HG03108 (cell line): ENCODE results near the gene ENPP1.
"Not testable (repeated sequence)": the region's sequence is repeated elsewhere in the genome, so short reads cannot be mapped to it uniquely, and the experiment has no call there.

Experiments
- ATAC-seq: cut with Tn5 transposase; IDR thresholded peaks from one replicate; pipeline ENCODE4 v1.9.1; 2021; ENCODE audit warnings: moderate library complexity; ENCODE audit not compliant: unreplicated experiment

Gene ENPP1

DNA sequence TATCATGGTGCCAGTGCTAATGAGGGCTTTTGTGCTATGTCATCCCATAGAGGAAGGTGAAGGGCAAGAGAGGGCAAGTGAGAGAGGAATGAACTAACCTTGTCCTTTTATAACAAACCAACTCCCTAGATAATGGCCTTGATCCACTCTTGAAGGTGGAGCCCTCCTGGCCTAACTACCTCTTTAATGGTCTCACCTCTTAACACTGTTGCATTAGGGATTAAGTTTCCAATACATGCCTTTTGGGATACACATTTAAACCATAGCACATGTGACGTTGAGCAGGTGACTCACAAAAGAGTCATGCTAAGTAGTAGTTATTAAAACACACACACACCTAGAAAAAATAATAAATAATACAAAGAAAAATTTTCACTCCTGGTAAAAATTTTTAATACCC, 106.4 kb downstream of the ENPP1 start:
- ATAC-seq, result no peak

GRCh38 chr6:131914967-131915751, 107.3 kb downstream of the ENPP1 start:
- ATAC-seq, result no peak

DNA sequence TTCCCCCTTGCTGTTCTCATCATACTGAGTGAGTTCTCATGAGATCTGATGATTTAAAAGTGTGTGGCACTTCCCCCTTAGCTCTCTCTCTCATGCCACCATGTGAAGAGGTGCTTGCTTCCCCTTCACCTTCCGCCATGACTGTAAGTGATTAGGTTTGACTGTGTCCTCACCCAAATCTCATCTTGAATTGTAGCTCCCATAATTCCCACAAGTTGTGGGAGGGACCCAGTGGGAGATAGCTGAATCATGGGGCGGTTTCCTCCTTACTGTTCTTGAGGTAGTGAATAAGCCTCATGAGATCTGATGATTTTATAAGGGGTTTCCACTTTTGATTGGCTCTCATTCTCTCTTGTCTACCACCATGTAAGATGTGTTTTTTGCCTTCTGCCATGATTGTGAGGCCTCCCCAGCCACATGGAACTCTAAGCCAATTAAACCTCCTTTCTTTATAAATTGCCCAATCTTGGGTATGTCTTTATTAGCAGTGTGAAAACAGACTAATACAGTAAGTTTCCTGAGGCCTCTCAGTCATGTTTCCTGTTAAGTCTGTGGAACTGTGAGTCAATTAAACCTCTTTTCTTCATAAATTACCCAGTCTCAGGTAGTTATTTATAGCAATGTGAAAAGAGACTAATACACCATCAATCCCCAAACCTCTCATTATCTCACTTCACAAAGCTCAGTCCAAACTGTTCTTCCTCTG, 108.4 kb downstream of the ENPP1 start:
- not testable (repeated sequence) for ATAC-seq

GRCh38 chr6:131916847-131917246, 109.0 kb downstream of the ENPP1 start:
- ATAC-seq, result no peak

DNA sequence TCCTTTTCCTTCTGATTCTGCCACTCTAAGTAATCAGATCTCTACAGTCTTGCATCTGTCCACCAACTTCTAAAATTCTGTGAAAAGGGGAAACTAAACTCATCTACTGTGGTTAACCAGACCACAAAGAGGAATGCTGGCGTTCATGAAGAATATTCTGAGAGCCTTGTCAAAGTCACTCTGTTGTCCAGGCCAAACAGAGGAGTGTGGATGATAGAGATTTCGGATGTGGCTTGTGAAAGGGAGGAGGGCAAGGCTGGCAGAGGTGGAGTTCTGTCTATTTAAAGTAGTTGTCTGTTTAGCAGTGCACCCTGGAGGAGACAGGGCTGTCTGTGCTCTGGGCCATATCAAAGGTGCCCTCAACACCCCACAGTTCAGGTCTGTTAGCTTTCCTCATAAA, 109.5 kb downstream of the ENPP1 start:
- no peak for ATAC-seq

GRCh38 chr6:131917763-131918649, 110.2 kb downstream of the ENPP1 start:
- ATAC-seq, result no peak

DNA sequence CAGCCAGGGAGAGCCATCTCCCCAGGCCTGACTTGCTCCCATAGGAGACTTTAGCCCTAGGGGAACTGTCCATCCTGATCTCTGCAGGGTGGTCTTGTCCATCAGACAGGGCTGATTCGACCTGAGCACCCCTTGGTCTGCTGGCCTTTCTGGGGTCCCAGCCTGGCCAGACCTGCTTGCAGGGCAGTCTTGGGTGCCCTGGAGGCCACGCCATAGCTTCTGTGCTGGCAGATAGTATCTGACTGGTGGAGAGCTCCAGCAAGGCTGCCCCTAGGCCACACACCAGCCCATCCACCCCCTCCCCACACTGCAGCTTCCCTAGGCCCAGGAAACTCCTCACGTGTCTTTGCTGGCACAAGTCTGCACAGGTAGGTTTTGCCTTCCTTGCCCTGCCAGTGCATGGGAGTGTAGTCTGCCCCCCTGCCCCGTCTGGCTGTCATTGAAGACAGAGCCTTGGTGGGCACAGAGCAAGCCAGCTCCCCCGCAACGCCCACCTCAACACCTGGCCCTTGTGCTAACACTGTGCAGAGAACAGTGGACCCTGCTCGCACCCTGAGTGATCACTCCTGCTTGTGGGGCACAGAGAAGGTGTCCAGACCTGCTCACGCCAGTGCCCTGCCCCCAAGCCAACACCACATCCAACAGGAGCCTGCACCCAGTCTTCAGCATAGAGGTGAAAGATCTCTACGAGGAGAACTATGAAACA, 111.0 kb downstream of the ENPP1 start:
- no peak for ATAC-seq

DNA sequence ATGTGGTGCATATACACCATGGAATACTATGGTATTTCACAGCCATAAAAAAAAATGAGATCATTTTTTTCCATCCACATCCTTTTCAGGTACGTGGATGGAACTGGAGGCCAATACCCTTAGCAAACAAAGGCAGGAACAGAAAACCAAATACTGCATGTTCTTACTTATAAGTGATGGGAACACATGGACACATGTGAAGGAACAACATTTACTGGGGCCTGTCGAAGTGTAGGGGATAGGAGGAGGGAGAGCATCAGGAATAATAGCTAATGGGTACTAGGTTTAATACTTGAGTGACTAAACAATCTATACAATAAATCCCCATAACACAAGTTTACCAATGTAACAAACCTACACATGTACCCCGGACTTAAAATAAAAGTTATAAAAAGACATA, 112.8 kb downstream of the ENPP1 start:
- ATAC-seq, result no peak

DNA sequence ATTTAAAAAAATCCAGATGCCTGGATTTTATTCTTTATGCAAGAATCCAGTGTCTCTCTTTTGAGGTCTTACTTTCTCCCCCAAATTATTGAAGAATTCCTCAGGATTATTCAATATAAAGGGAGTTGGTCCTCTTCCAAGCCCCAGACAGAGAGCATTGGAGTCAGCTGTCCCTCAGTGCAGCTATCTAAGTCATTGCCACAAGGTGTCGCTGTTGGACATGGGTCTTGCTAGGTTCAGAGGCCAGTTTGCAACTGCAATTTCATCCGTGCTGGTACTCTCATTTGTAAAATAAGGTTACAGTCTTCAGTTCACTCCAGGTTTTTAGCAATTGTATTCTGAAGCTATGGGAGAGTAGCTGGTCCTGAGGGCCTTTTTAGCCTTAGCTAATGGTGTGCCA, 115.5 kb downstream of the ENPP1 start:
- ATAC-seq, result no peak

DNA sequence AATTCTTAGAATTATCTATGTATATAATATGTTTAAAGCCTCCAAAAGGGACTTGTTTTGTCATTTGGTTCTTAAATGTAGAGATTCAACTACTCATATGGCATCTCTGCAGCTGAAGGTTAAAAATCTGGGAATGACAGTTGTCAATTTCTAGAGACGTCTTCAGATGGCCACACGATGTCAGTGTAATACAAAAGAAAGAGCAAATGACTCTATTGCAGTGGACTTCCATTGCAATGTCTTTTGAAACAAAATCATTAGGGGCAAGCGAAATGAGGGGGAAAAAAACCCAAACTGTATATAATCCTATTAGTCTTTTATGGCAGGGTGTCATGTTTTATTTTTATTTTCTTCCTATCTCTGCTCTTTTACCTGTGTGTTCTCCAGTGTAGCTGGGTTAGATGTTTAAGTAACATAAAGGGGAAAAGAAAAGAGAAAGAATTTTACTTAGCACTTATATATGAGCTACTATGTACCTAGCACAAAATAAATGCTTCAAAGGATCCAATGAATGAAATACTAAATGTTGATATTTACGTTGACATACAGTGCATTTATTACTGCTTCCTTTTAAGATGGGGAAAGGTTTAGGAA, 117.2 kb downstream of the ENPP1 start:
- no peak for ATAC-seq

GRCh38 chr6:131929264-131929663, 121.4 kb downstream of the ENPP1 start:
- ATAC-seq, result no peak

- ATAC-seq, result no peak
Observed at GRCh38 chr6:131929976-131930375, 122.2 kb downstream of the ENPP1 start.

GRCh38 chr6:131931063-131931750, 123.4 kb downstream of the ENPP1 start:
- ATAC-seq, result no peak

DNA sequence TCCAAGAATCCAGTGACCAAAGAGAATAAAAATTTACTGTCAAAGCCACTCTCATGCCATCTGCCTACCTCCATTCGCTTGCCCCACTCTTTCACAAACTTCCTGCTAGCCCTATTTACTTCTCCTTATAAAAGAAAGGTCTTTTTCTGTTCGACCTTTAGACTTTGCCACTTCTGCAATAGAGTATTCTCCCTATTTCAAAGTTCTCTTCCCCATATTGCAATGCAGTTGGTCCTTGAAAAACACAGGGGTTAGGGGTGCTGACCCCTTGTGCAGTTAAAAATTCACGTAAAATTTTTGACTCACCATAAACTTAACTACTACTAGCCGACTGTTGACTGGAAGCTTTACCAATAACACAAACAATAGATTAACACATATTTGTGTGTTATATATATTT, 128.3 kb downstream of the ENPP1 start:
- ATAC-seq, result no peak

DNA sequence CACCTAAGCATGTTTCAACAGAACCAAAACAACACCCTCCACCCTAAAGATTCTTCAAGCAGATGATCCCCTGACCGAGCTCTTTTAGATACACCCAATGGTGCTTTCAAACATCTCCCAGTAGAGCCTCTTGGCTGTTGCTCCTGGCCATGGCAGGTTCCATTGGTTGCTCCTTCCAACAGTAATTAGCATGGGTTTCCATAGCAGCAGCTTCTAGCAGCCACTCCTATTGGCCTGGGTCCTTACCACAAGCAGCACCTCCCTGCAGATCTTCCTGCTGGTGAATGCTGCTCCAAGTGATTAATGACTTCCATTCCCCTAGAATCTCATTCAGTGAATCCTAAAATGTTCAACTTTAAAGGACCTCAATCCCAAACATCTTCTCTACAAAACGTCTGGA, 129.4 kb downstream of the ENPP1 start:
- no peak for ATAC-seq

DNA sequence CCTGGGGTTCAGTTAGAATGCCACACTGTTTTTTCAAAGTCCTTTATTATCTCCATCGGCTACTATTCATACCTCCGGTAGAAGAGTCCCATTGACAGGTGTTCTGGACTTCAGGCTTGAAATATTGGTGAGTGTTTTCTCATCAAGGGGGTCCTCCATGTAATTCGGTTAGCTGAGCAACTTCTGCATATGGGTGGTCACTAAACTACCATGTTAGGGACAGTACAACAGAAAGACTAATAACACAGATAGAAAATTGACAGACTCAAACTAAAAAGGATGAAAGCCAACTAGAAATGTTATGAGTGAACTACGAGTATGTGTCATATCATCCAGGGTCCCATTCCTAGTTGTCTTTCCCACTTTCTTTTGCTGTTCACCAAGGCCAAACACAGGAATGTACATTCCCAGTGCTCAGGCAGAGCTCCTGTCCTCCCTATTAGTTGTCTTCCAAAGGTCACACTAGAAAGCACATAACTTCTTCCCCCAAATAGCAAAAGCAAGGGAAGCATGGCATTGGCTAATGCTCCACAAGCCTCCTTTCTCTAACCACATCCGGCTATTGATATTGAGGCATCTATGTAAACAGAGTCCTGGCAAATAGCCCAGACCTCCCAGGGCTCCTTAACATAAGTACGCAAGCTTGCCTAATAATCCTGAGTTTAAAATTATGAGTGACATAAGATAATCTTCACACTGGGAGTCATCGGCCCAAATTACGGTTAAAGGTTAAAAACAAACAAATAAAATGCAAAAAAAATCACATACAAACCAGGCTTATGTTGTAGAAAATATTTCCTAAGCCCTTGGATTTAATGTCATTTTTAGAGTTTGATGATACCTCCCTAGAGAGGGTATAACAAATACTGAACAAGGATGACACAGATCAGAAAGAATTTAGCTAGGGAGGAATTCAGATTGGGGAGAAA, 130.1 kb downstream of the ENPP1 start:
- ATAC-seq, result no peak
